DOHH2 (cell line): ENCODE results near the gene CCSER2.

Source experiments
- CTCF ChIP-seq: fragments of 200-600 bp; sonication (generic); IDR thresholded peaks from one replicate; pipeline ENCODE4 v1.5.1; 2014; ENCODE audit warnings: antibody characterized with exemption, mild to moderate bottlenecking, low read depth, low read length; ENCODE audit not compliant: poor library complexity, severe bottlenecking
- EZH2phosphoT487 ChIP-seq: fragments of 200-600 bp; sonication (generic); IDR thresholded peaks from 2 replicates; pipeline ENCODE4 v1.6.1; 2017; ENCODE audit warnings: borderline replicate concordance, mild to moderate bottlenecking, antibody characterized with exemption, low read length, moderate library complexity, mixed read lengths

DNA sequence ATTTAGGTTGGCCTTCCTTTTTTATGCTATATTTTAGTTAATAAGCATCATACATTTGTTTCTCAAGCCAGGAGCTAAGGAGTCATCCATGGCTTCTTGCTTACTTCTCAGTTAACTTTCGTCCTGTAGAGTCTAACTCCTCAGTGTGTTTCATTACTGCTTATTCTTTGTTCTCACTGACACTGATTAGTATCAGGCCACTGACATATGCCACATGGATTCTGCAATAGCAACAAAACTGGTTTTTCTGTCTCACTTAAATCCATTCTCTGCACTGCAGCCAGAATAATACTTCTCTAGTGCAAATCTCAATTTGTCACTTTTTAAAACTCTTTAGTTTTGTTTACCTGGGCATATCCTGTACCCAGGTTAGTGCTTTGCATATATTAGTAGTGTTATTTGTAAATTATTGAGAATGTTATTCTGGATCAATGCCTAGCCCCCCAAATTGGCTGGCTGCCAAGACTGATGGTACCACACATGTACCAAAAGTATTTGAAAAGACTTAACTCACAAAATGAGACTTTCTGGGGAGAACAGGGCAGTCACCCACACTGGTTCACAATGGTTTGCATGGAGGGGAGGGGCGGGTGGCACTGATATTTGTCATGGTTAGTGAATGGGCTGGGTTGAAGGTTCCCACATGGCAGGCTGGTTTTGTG, 79.1 kb downstream of the CCSER2 start:
- no peak for TF ChIP-seq CTCF
- no peak for TF ChIP-seq EZH2phosphoT487
